Esophagus muscularis mucosa (tissue), 4 donors: ENCODE measurements around the gene MERTK. TPM values are rescaled to one million over a fixed set of nuclear protein-coding genes. Genes with fewer than 3 reads are reported as not detected.

Experiments
- DNase-seq: peaks from one replicate; pipeline ENCODE4 v3.0.0-alpha.2; 2017; ENCODE audit errors: extremely low spot score
- H3K27ac ChIP-seq, 4 donors: fragments of 200-600 bp; sonication (generic); replicated peaks in 1 of 4; 1 replicate in 3 of 4; 2 replicates in 1 of 4; pipeline ENCODE4 v1.5.1; 2016 to 2019; ENCODE audit warnings: mild to moderate bottlenecking in 1 of 4
- H3K27me3 ChIP-seq, 4 donors: fragments of 200-600 bp; sonication (generic); one replicate each; pipeline versions ENCODE4 v1.5.1 to v1.6.0; 2016 to 2019
- H3K36me3 ChIP-seq, 4 donors: fragments of 200-600 bp; sonication (generic); one replicate each; pipeline ENCODE4 v1.5.1; 2016 to 2019
- H3K4me1 ChIP-seq, 4 donors: fragments of 200-600 bp; sonication (generic); one replicate each; pipeline ENCODE4 v1.5.1; 2016 to 2019
- H3K4me3 ChIP-seq, 4 donors: fragments of 200-600 bp; sonication (generic); 1 replicate in 2 of 4; 2 replicates in 2 of 4; pipeline ENCODE4 v1.5.1; 2016 to 2019; ENCODE audit warnings: mild to moderate bottlenecking in 4 of 4, moderate library complexity in 1 of 4
- H3K9me3 ChIP-seq, 4 donors: fragments of 200-600 bp; sonication (generic); 1 replicate in 3 of 4; 2 replicates in 1 of 4; pipeline ENCODE4 v1.5.1; 2016 to 2019
- EP300 ChIP-seq: sonication (generic); formaldehyde crosslinking; IDR thresholded peaks from one replicate; pipeline ENCODE4 v1.6.1; 2017; ENCODE audit warnings: antibody characterized with exemption
- POLR2A ChIP-seq: fragments of 450-650 bp; IDR thresholded peaks from one replicate; pipeline ENCODE4 v1.6.1; 2017; ENCODE audit warnings: antibody characterized with exemption, moderate library complexity, mild to moderate bottlenecking, low read depth
- POLR2AphosphoS5 ChIP-seq, 2 donors: sonication (generic); formaldehyde crosslinking; IDR thresholded peaks; one replicate each; pipeline ENCODE4 v1.6.1; 2017; ENCODE audit warnings: antibody characterized with exemption in 2 of 2
- WGBS: methylation state at CpG from one replicate; pipeline ENCODE4 v1.1.5; 2018; 5-methylcytosine and 5-hydroxymethylcytosine counted together
- intact Hi-C: fragments of 100-400 bp; cut with DNase I; formaldehyde crosslinking; loops from one replicate; pipeline ENCODE4 v1.15.1; 2023
- total RNA-seq, 4 donors: library from RNA; depleted of rRNA; stranded (reverse); fragments of >200 nt; gene quantifications; one replicate each; pipeline versions ENCODE4 v1.1.0 to v1.2.1, GENCODE V29; 2016
- TF ChIP-seq, protein P1 (sequence below), 3 experiments: fragments of 200-600 bp in 2 of 3; fragments of 450-650 bp in 1 of 3; sonication (generic) in 2 of 3; IDR thresholded peaks; one replicate each; pipeline ENCODE4 v1.5.1; 2017 to 2019; ENCODE audit warnings: antibody characterized with exemption in 3 of 3, mild to moderate bottlenecking in 2 of 3, moderate library complexity in 1 of 3

The MERTK gene
- total RNA-seq, 4 donors from 2014 or later = 19.9 to 31.0 (median 22.3) TPM

DNA sequence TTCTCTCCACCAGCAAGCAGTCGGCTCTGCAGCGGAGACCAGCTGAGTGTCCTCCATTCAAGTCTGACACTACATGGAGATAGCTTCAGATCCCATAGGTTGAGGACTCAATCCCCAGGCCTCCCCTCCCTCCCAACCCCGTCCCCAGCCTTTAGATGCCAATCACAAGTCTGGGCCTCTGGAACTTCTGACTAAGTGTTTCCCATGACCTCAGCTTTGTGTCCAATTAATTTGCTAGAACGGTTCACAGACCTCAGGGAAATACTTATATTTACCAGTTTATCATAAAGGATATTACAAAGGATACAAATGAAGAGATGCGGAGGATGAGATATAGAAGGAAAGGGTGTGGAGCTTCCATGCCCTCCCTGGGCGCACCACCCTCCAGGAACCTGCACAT lies 77.4 kb downstream of the MERTK start:
- no peaks in the 10 kb centered on the region for H3K27me3 ChIP-seq
- H3K4me1 ChIP-seq = peaks cover 5 to 12% (median 10%) of the 10 kb centered on the region in 4 donors
- intact Hi-C loops = no loop called here
- WGBS = 89% methylated on average over 6 of the region's 6 CpGs
- DNase-seq = no peak
- H3K36me3 ChIP-seq = peaks cover 4 to 35% (median 20%) of the 10 kb centered on the region in 4 donors
- H3K9me3 ChIP-seq = peaks cover 0 to 8% (median 0%) of the 10 kb centered on the region in 4 donors
- no peak overlapping the region for H3K27ac ChIP-seq
- no peak for TF ChIP-seq POLR2A
- TF ChIP-seq, protein P1, sequence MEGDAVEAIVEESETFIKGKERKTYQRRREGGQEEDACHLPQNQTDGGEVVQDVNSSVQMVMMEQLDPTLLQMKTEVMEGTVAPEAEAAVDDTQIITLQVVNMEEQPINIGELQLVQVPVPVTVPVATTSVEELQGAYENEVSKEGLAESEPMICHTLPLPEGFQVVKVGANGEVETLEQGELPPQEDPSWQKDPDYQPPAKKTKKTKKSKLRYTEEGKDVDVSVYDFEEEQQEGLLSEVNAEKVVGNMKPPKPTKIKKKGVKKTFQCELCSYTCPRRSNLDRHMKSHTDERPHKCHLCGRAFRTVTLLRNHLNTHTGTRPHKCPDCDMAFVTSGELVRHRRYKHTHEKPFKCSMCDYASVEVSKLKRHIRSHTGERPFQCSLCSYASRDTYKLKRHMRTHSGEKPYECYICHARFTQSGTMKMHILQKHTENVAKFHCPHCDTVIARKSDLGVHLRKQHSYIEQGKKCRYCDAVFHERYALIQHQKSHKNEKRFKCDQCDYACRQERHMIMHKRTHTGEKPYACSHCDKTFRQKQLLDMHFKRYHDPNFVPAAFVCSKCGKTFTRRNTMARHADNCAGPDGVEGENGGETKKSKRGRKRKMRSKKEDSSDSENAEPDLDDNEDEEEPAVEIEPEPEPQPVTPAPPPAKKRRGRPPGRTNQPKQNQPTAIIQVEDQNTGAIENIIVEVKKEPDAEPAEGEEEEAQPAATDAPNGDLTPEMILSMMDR (IDR thresholded peaks at IDR 0.05) = no peak
- no peak for TF ChIP-seq EP300
- TF ChIP-seq POLR2AphosphoS5 (IDR thresholded peaks at IDR 0.05) = no peak
- no peak overlapping the region for H3K4me3 ChIP-seq

DNA sequence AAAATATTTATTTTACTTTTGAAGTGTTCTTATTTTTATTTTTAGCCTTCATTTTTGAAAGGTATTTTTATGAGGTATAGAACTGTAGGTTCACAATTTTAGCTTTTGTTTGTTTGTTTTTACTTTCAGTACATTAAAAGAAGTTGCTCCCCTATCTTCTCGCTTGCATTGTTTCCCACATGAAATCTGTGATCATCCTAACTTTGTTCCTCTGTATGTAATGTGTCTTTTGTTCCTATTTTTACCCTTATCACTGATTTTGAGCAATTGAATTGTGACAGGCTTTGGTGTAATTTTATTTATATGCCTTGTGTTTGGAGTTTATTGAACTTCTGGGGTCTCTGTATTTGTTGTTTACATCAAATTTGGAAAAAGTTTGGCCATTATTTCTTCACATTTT lies 78.8 kb downstream of the MERTK start:
- intact Hi-C loops = no loop called here
- TF ChIP-seq EP300 = no peak
- TF ChIP-seq POLR2A = no peak
- no peak for TF ChIP-seq POLR2AphosphoS5 (IDR thresholded peaks at IDR 0.05)
- TF ChIP-seq, protein P1 (IDR thresholded peaks at IDR 0.05) = no peak
- Histone ChIP-seq H3K4me3 (no peak overlapping the region), H3K27ac (no peak overlapping the region), H3K4me1 (peaks cover 4 to 11% (median 10%) of the 10 kb centered on the region in 4 donors), H3K27me3 (no peaks in the 10 kb centered on the region), H3K9me3 (peaks cover 0 to 8% (median 0%) of the 10 kb centered on the region in 4 donors), H3K36me3 (peaks cover 4 to 40% (median 23%) of the 10 kb centered on the region in 4 donors)
- 97% methylated on average over 1 of the region's 1 CpG for WGBS
- DNase-seq = no peak

DNA sequence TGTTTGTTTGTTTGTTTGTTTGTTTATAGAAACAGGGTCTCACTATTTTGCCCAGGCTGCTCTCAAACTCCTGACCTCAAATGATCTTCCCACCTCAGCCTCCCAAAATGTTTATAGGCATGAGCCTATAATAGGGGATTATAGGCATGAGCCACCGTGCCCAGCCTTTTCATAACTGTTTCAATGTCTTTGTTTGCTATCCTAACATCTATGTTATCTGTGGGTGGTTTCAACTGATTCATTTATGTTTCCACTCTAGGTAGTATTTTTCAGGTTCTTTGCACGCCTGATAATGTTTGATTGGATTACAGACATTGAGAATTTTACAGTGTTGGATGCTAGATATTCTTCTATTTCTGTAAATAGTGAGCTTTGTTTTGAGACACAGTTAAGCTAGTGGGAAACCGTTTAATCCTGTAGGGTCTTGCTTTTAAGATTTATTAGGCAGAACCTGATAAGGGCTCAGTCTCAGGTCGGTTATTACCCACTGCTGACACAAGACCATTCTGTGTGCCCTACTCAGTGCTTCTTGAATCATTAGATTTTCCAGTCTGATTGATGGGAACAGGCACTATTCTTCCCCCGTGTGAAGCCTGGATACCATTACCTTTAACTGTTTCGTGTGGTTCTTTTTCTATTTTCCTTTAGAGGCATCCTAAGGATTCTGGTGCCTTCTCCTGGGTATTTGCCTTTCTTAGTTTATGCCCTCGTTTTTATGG lies 80.2 kb downstream of the MERTK start:
- Histone ChIP-seq H3K27ac (no peak overlapping the region), H3K9me3 (peaks cover 0 to 8% (median 0%) of the 10 kb centered on the region in 4 donors), H3K4me1 (peaks cover 0 to 3% (median 0%) of the 10 kb centered on the region in 4 donors), H3K4me3 (no peak overlapping the region), H3K27me3 (no peaks in the 10 kb centered on the region), H3K36me3 (peaks cover 7 to 54% (median 35%) of the 10 kb centered on the region in 4 donors)
- intact Hi-C loops = no loop called here
- DNase-seq = no peak
- TF ChIP-seq, protein P1 (IDR thresholded peaks at IDR 0.05) = no peak
- TF ChIP-seq EP300 (no peak), POLR2AphosphoS5 (IDR thresholded peaks at IDR 0.05) (no peak), POLR2A (no peak)
- 76% methylated on average over 7 of the region's 7 CpGs for WGBS

DNA sequence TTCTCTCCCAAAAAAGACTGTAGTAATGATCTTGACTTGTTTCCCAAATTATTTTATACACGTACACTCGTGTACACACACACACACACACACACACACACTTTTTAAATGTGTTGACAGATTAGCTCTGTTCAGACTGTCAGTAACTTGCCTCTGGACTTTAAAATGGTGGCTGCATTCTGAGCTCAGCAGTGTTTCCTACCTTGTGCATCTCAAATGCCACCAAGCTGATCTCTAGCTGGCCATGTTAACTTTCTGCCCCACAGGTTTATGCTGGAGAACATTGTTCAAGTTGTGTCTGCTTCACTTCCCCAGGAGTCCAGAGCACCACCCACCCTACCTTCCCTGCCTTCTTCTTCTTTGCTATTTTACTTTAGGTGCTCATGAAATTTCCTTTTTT lies 83.3 kb downstream of the MERTK start:
- Histone ChIP-seq H3K36me3 (peaks cover 12 to 66% (median 32%) of the 10 kb centered on the region in 4 donors), H3K27ac (no peak overlapping the region), H3K9me3 (peaks cover 0 to 8% (median 0%) of the 10 kb centered on the region in 4 donors), H3K4me3 (no peak overlapping the region), H3K4me1 (no peaks in the 10 kb centered on the region), H3K27me3 (no peaks in the 10 kb centered on the region)
- TF ChIP-seq EP300 = no peak
- intact Hi-C loops = no loop called here
- DNase-seq = no peak
- WGBS = 95% methylated on average over 2 of the region's 2 CpGs

DNA sequence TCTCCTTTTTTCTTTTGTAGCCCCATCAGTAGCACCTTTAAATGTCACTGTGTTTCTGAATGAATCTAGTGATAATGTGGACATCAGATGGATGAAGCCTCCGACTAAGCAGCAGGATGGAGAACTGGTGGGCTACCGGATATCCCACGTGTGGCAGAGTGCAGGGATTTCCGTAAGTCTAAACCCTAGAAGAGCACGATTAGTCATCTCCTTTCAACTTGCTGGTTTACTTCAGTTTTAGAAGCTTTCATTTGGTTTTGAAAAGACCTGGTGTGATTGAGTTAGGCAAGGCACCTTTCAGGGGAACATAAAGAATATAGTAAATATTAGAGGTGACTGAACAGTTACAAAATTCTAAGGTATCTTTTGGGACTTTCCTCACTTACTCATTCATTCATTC lies 84.4 kb downstream of the MERTK start:
- intact Hi-C loops = no loop called here
- WGBS = 94% methylated on average over 5 of the region's 5 CpGs
- Histone ChIP-seq H3K4me3 (no peak overlapping the region), H3K36me3 (peaks cover 12 to 56% (median 27%) of the 10 kb centered on the region in 4 donors), H3K27ac (no peak overlapping the region), H3K27me3 (no peaks in the 10 kb centered on the region), H3K4me1 (no peaks in the 10 kb centered on the region), H3K9me3 (no peaks in the 10 kb centered on the region)
- TF ChIP-seq, protein P1 (IDR thresholded peaks at IDR 0.05) = no peak
- no peak for TF ChIP-seq POLR2AphosphoS5 (IDR thresholded peaks at IDR 0.05)
- TF ChIP-seq POLR2A = no peak
- TF ChIP-seq EP300 = no peak
- DNase-seq = no peak
